ENCODE measurements around the gene STK11IP. TPM values are rescaled to one million over a fixed set of nuclear protein-coding genes. Genes with fewer than 3 reads are reported as not detected.

The STK11IP gene
- total RNA-seq, 1 donor from 2014 or later = 7.7 TPM

DNA sequence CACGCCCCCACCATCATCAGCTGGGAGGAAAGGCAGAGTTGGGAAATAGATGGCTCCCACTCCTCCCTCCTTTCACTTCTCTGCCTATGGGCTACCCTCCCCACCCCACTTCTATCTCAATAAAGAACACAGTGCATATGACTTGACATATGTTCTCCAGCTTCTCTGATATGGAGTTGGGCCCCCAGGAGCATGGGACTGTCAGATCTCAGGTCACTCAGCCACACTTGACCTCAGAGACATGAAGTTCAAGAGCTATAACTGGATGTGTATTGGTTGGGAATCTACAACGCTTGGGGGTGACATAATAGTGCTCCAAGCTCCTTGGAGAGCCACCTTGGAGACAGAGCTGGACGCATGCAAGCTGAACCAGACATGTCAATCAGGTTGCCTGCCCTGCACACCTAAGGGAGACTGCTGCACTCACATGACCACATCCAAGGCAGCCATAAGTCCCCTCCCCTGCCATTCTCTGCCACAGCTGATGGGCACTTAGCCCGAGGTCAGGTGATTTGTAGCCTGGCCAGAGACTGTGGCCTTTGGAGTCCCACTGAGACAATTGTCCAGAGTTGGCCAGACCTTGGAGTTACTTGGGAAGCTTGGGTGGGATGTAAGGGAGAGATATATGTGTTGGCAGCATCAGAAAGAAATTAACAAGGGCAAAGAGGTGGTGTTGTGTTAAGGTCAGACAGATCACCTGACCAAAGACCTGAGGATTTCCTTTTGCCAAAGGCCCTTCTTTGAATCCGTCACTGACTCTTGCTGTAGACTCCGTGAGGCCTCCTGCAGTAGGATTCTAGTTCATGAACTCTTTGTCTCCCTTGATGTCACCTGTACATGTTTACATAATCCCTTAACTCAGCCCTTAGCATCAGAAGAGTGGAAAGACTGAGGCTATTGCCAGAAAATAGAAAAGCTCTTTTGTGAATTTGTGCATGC lies 21.8 kb upstream of the STK11IP start:
- no peak for DNase-seq (ENCODE audit: low spot score)
- ATAC-seq = no peak

- DNase-seq (ENCODE audit: low spot score) = no peak
- no peak for ATAC-seq
Observed at GRCh38 chr2:219576505-219577388, 20.9 kb upstream of the STK11IP start.

DNA sequence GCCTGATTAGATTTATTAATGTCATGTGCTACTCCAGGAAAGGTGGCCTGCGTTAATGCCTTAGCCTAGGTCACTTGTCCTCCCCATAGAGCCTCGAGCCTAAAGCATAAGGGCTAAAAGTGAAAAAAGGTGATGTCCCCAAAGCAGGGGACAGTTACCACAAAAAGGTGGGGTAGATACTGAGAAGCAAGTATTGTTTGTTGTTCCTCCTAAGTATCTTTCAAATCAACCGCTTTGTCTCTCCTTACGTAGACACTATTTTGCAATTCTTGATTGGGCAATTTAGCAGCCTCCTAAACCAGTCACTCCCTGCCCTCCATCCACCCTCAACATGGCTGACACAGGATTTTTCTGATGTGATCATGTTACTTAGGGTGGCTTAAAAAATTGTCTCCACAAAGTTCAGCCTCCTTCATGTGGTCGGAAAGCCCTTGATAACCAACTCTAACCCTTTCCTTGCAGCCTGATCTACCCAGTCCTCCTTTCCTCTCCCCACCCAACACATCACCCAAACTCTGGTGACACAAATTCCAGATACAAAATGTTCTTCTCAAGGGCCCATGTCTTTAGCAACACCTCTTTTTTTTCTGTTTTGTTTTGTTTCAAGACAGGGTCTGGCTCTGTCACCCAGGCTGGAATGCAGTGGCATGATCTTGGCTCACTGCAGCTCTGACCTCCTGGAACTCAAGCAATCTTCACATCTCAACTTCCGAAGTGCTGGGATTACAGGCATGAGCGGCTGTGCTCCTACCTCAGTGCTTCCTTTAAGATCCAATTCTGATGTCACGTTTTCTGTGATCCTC lies 18.6 kb upstream of the STK11IP start:
- DNase-seq (ENCODE audit: low spot score) = no peak

DNA sequence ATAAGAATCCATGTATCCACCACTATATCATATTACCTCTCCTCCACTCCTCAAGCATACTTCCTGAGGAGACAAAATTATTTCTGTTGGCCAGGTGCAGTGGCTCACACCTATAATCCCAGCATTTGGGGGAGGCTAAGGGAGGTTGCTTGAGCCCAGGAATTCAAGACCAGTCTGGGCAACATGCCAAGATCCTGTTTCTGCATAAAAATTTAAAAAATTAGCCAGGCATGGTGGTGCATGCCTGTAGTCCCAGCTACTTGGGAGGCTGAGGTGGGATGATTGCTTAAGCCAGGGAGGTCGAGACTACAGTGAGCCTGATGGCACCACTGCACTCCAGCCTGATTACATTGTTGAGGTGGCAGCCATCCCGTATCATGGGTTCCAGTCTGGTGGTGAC lies 16.3 kb upstream of the STK11IP start:
- ATAC-seq = no peak
- no peak for DNase-seq (ENCODE audit: low spot score)

More for the DNA sequence above, 18.6 kb upstream of the STK11IP start:
- ATAC-seq = peak; percentile 46

GRCh38 chr2:219591091-219591490 lies 6.6 kb upstream of the STK11IP start:
- no peak for DNase-seq (ENCODE audit: low spot score)
- no peak for ATAC-seq

DNA sequence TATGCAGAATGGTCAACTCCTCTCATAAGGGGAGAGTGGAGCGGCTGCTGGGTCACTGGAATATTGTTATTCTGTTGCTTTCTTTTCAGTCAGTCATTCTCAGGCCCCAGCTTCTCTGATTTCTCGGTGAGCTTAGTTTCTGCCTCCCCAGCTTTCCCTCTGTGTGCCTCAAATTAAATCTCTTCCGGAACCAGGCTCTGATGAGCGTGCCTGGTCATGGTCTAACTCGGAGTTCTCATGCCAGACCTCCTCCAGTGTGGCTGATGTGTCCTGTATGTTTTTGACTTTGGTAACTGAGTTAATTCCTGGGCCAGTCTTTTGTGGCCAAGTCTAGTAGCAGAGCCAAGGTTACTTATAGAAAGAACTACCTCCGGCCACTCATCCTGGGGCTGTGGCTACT lies 4.9 kb upstream of the STK11IP start:
- DNase-seq (ENCODE audit: low spot score) = no peak
- no peak for ATAC-seq

GRCh38 chr2:219593154-219593553 lies 4.5 kb upstream of the STK11IP start:
- ATAC-seq (no peak), DNase-seq (ENCODE audit: low spot score) (no peak)

GRCh38 chr2:219595256-219595655 lies 2.4 kb upstream of the STK11IP start:
- ATAC-seq = no peak
- DNase-seq (ENCODE audit: low spot score) = no peak

DNA sequence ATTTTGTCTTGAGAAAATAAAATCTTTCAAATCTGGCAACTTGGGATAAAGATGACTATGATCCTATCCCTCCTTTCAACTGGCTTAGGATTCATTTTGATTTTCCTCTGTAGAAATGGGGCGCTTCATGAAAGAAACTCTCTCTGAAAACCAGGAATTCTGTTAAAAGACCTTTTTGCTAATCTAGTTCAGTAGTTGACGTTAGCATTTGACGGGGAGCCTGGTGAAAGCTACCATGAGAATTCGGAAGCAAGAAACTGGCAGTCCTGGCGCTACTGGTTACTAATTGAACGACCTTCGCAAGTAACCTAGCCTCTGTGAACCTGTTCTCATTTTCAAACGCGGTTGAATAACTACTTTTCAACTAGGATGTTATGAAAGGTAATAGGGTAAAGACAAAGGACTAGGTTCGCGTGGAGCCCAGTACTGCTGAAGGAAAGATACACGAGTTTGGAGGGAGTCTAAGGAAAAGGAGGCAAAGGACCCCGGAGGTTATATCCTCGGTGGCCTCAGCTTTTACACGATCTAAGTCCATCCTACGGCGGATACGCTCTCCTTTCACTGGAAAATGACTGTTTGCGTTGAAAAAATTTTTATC lies 604 bp upstream of the STK11IP start:
- peak; percentile 15 for ATAC-seq
- no peak for DNase-seq (ENCODE audit: low spot score)

DNA sequence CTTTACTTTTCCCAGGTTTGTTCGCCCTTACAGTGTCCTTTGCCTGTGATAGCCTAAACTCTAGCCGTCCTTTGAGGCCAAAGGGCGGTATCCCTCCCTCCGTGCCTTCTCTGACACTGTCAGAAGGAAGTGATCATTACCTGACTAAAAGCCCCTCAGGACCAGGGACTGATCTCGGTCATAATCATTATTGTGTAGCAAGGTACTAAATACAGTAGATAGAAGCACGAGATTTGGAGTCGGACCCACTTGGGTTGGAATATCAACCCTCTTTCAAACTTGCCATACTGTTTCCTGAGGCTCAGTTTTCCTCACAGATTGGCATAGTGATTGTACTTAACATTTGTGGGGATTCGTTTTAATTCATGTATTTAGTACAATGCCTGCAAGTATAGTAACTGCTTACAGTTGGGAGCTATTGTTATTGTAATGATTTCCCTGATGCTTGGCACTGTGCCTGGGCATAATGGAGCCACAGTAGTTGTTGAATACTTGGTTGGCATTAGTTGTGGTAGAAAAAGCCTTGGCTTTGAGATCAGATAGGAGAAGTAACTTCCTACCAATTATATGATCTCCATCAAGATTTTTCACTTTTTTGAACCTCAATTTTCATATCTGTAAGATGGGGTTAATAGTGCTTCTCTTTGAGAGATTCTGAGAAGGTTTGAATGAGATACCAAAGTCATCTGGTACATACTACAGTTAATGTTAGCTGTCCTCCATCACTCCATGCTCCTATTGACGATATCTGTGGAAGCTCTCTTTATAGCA lies 836 bp downstream of the STK11IP start:
- DNase-seq (ENCODE audit: low spot score) (no peak), ATAC-seq (no peak)

GRCh38 chr2:219603771-219604170 lies 6.1 kb downstream of the STK11IP start:
- ATAC-seq (no peak), DNase-seq (ENCODE audit: low spot score) (no peak)

DNA sequence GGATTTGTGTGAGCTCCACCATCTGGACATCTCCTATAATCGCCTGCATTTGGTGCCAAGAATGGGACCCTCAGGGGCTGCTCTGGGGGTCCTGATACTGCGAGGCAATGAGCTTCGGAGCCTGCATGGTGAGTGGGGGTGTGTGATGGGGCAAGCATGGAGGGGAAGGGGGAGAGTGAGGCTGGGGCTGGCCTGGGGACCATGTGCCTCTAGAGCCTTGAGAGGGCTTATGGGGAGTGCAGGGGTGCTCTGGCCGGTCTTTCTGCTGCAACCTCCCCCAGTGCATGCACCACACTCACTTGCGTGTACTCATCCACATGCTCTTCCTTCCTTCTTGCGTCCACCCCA lies 7.9 kb downstream of the STK11IP start:
- ATAC-seq = no peak
- no peak for DNase-seq (ENCODE audit: low spot score)

DNA sequence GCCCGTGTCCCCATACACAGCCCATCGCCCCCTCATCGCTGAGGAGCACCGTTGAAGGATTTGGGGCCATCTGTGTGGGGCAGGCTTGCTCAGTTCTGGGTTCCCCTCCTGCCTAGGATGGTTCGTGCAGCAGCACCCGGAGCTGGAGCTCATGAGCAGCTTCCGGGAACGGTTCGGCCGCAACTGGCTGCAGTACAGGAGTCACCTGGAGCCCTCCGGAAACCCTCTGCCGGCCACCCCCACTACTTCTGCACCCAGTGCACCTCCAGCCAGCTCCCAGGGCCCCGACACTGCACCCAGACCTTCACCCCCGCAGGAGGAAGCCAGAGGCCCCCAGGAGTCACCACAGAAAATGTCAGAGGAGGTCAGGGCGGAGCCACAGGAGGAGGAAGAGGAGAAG lies 10.3 kb downstream of the STK11IP start:
- ATAC-seq = no peak
- DNase-seq (ENCODE audit: low spot score) = no peak

- no peak for DNase-seq (ENCODE audit: low spot score)
- ATAC-seq = no peak
Observed at GRCh38 chr2:219608399-219608964, 10.8 kb downstream of the STK11IP start.

GRCh38 chr2:219609149-219609750 lies 11.6 kb downstream of the STK11IP start:
- ATAC-seq = no peak
- no peak for DNase-seq (ENCODE audit: low spot score)

GRCh38 chr2:219611306-219611705 lies 13.6 kb downstream of the STK11IP start:
- ATAC-seq (no peak), DNase-seq (ENCODE audit: low spot score) (no peak)

GRCh38 chr2:219611866-219612576 lies 14.4 kb downstream of the STK11IP start:
- DNase-seq (ENCODE audit: low spot score) (no peak), ATAC-seq (no peak)

DNA sequence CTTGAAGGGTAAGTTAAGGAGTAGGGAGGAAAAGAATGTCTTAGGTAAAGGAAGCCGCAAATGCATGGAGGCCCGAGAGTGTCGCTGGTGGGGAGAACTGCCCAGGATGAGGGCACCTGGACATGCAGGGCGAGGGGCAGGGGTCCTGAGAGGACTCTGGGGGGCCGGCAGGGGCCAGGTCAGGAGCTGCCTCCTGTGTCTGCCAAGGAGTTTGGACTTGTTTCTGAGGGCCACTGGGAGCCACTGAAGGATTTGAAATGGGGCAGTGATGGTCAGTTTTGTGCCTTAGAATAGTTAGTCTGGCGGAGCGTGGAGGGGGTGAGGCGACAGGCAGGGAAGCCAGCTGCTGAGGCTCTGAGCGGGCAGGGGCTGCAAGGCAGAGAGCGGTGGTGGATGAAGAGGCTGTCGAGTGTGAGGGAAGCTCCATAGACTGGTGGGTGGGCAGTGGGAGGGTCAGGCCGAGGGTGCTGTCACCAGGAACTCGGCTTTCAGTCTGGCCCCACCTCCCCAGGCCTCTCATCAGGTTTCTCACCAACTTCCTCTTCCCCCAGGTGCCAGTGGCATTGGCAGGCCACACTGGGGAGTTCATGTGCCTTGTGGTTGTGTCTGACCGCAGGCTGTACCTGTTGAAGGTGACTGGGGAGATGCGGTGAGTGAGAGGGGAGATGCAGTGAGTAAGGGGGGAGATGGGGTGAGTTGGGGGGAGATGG lies 15.1 kb downstream of the STK11IP start:
- no peak for DNase-seq (ENCODE audit: low spot score)

More for the DNA sequence above, 15.1 kb downstream of the STK11IP start:
- no peak for ATAC-seq
